ENCODE data around the gene GRK6. TPM values are rescaled to one million over a fixed set of nuclear protein-coding genes. Genes with fewer than 3 reads are reported as not detected.

GRK6 gene
- total RNA-seq, 2 donors from 2014 or later: 38.0 to 64.4 TPM

DNA sequence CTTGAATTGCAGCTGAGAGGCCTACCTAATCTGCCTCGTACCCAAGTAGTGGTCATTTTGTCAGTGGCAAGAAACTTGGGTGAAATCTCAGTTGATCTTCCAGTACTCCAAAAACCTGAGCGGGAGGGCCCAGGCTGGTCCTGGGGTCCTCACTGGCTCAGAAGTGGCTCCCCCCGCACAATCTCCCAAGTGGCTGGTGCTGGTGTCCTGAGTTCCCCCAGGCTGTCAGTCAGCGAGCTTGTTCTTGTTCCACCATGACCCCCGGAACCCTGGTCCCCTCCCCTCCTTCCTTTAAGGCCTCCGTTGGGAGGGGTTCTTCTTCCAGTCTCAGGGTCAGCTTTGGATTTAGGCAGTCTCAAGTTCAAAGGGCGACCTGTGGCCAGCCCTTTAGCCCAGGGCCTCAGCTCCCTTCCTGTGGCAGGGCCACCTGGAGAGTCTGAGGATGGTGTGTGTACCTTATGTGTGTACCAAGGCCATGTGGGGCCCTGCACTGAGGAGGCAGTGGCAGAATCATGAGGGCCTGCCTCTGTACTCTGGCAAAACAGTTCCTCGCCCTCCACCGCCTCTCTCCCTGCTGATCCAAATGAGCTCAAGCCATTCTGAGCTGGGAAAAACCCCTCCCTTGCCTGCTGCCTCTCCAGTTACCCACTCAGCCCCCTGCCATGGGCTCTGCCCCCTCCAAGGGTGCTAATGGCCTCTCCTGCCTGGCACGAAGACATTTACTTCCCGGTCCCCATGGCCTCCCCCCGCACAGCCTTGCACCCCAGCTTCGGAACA is 51.4 kb downstream of the GRK6 start:
- TF ChIP-seq CTCF (IDR thresholded peaks at IDR 0.05): no peak
- H3K9me3 ChIP-seq: no peaks in the 10 kb centered on the region
- no peaks in the 10 kb centered on the region for H3K36me3 ChIP-seq
- H3K27ac ChIP-seq: no peak overlapping the region
- no peak overlapping the region for H3K4me3 ChIP-seq
- no peaks in the 10 kb centered on the region for H3K4me1 ChIP-seq
- intact Hi-C loops (cut with DNase I): no loop called here
- no peak for DNase-seq
- H3K27me3 ChIP-seq: no peaks in the 10 kb centered on the region
- H3K9ac ChIP-seq (ENCODE audit: low read depth in 2 of 2, low read length in 2 of 2): no peak overlapping the region

DNA sequence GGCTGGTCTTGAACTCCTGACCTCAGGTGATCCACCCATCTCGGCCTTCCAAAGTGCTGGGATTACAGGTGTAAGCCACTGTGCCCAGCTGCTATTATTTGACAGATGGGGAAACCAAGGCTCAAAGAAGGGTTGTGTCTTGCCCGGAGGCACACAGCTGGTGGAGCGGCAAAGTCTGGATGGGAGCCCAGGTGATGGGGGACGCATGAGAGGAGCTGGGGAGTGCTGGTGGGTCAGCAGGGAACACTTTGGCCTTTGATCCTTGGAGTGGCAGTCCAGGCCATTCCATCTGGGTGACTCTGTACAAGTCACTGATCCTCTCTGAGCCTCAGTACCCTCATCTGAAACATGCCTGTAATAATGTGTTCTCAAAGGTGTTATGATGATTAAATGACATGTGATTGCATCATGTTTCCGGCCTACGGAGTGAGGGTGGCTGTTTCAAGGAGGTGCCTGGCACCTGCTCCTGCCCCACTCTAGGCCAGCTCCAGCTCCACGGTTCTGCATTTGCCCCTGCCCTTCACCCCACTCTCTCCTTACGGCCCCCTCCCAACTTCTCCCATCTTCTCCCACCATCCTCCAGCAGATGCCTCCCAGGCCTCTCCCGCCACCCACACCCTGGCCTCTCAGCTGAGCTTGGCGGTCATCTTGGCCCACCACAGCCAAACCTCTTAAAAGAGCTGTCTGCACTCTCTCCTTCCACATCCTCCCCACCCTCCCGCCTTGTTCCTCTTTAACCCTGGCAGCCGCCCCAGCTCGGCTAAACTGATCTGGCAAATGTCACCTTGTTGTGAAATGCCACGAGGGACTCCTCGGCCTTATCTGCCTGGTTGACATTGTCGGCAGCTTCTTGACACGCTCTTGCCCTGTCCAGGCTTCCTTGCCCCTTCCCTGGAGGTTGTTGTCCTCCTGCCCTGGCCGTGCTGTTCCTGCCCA is 52.5 kb downstream of the GRK6 start:
- no peaks in the 10 kb centered on the region for H3K4me1 ChIP-seq
- H3K27me3 ChIP-seq: no peaks in the 10 kb centered on the region
- no peaks in the 10 kb centered on the region for H3K36me3 ChIP-seq
- H3K9me3 ChIP-seq: no peaks in the 10 kb centered on the region
- no peak for TF ChIP-seq CTCF (IDR thresholded peaks at IDR 0.05)
- no peak overlapping the region for H3K4me3 ChIP-seq
- peak; percentile 71 for DNase-seq
- peak overlapping the region; percentile 47 for H3K27ac ChIP-seq
- intact Hi-C loops (cut with DNase I): no loop called here
- no peak overlapping the region for H3K9ac ChIP-seq (ENCODE audit: low read depth in 2 of 2, low read length in 2 of 2)

DNA sequence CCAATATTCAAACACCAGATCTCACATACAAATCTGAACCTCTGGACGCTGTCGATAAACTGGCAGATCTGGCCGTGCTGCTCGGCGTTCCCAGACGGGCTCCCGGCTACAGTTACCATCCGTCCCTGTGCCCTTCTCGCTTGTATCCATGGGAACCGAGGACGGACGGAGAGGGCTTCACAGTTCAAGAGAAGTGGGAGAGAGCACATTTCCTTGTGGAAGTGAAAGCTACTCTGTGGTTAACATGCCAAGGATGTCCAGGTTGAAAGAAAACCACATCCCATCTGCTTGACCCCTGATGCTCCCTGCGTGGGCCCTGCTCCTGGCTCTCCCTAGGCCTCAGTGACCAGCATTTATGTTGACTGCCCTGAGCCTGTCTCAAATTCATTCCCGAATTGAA is 53.3 kb downstream of the GRK6 start:
- DNase-seq: no peak
- Histone ChIP-seq H3K36me3 (no peaks in the 10 kb centered on the region), H3K27me3 (no peaks in the 10 kb centered on the region), H3K4me3 (no peak overlapping the region), H3K9me3 (no peaks in the 10 kb centered on the region), H3K4me1 (no peaks in the 10 kb centered on the region), H3K27ac (peak overlapping the region; percentile 47), H3K9ac (ENCODE audit: low read depth in 2 of 2, low read length in 2 of 2) (peak overlapping the region in 1 of 2 donors; percentile 24)
- TF ChIP-seq CTCF (IDR thresholded peaks at IDR 0.05): no peak
- intact Hi-C loops (cut with DNase I): no loop called here

- Histone ChIP-seq H3K27me3 (no peaks in the 10 kb centered on the region), H3K9ac (ENCODE audit: low read depth in 2 of 2, low read length in 2 of 2) (no peak overlapping the region), H3K36me3 (no peaks in the 10 kb centered on the region), H3K4me1 (no peaks in the 10 kb centered on the region), H3K27ac (no peak overlapping the region), H3K4me3 (no peak overlapping the region), H3K9me3 (no peaks in the 10 kb centered on the region)
- no peak for TF ChIP-seq CTCF (IDR thresholded peaks at IDR 0.05)
- DNase-seq: no peak
- intact Hi-C loops (cut with DNase I): no loop called here
Observed at GRCh38 chr5:177482359-177482795, 55.9 kb downstream of the GRK6 start.

DNA sequence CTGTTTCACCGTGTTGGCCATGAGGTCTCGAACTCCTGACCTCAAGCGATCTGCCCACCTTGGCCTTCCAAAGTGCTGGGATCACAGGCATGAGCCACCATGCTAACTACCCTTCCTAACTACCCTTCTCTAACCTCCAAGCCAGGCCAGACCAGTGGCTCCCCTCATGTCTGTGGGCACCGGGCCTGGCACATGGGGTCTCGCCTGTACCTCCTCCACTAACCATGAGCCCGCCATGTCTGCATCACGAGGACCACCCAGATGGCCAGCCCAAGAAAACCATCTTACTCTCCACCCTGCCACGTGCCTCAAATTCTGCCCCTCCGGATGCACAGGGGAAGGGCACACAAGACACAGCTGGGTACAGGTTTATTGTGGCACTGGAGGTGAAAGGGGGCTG is 56.6 kb downstream of the GRK6 start:
- Histone ChIP-seq H3K27me3 (no peaks in the 10 kb centered on the region), H3K9me3 (no peaks in the 10 kb centered on the region), H3K27ac (no peak overlapping the region), H3K36me3 (no peaks in the 10 kb centered on the region), H3K4me3 (no peak overlapping the region), H3K9ac (ENCODE audit: low read depth in 2 of 2, low read length in 2 of 2) (no peak overlapping the region), H3K4me1 (no peaks in the 10 kb centered on the region)
- no peak for DNase-seq
- intact Hi-C loops (cut with DNase I): no loop called here
- TF ChIP-seq CTCF (IDR thresholded peaks at IDR 0.05): no peak
